ENCODE data around the gene DLD.

Gene DLD

DNA sequence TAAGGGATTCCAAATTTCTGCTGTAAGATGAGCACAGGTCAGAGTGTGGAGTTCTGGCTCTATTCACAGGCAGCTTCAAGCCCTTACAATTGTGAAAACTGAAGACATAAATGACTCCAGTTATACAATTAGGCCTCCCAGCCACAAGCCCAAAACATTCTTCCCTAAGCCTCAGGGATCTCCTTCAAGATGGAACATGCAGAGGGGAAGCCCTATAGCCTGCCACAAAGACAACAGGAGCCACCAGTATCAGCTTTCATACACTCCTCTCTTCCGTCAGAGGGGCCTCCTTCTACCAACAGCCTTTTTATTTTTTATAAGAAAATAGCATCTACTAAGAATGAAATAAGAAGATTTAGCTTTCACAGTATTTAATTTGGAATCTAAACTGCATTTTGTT, 46.5 kb downstream of the DLD start:
- DNase-seq (ENCODE audit: low read depth), result peak; percentile 87
- TF ChIP-seq, protein P1, sequence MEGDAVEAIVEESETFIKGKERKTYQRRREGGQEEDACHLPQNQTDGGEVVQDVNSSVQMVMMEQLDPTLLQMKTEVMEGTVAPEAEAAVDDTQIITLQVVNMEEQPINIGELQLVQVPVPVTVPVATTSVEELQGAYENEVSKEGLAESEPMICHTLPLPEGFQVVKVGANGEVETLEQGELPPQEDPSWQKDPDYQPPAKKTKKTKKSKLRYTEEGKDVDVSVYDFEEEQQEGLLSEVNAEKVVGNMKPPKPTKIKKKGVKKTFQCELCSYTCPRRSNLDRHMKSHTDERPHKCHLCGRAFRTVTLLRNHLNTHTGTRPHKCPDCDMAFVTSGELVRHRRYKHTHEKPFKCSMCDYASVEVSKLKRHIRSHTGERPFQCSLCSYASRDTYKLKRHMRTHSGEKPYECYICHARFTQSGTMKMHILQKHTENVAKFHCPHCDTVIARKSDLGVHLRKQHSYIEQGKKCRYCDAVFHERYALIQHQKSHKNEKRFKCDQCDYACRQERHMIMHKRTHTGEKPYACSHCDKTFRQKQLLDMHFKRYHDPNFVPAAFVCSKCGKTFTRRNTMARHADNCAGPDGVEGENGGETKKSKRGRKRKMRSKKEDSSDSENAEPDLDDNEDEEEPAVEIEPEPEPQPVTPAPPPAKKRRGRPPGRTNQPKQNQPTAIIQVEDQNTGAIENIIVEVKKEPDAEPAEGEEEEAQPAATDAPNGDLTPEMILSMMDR (IDR thresholded peaks at IDR 0.05; ENCODE audit: insufficient read depth, low read depth, low read length, missing control alignments), result no peak

DNA sequence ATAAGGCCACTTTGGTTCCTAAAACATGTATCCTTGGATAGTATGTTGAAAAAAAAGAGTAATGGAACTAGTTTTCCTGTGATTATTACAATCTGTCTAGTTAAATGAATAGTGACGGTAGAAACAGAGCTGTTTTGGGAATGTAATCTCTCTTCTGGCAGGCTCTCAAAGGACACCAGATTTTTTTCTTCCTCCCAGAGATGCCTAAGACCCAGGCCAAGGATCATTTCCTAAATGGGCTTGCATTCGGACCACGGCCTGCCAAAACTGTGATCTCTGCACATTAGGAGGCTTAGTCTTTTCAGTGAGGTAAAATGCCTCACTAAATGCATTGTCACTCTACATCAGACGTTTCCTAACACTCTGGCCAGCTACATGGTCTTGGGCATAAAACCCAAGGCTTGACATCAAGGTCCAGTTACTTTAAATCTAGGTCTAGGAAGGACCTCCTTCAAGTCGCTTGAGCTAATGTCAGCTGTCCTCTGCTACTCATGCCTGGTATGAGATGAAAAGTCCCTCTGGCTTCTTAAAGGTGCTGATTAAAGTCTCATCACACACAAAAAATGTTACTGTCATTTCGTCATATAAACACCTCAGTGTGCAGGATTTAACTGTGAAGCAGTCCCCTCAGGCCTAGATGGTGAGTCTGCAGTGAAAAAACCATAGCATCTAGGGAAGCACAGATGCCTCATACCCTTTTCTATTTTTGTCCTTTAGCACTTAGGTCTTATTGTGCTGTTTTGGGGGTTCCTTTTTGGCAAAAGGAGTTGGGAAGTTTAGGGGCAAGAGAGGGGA, 47.7 kb downstream of the DLD start:
- TF ChIP-seq, protein P1 (IDR thresholded peaks at IDR 0.05; ENCODE audit: insufficient read depth, low read depth, low read length, missing control alignments), result no peak
- peak; percentile 61 for DNase-seq (ENCODE audit: low read depth)
- no peak overlapping the region for H3K4me3 ChIP-seq (ENCODE audit: low read length)

More for the DNA sequence above, 46.5 kb downstream of the DLD start:
- H3K4me3 ChIP-seq (ENCODE audit: low read length), result no peak overlapping the region

DNA sequence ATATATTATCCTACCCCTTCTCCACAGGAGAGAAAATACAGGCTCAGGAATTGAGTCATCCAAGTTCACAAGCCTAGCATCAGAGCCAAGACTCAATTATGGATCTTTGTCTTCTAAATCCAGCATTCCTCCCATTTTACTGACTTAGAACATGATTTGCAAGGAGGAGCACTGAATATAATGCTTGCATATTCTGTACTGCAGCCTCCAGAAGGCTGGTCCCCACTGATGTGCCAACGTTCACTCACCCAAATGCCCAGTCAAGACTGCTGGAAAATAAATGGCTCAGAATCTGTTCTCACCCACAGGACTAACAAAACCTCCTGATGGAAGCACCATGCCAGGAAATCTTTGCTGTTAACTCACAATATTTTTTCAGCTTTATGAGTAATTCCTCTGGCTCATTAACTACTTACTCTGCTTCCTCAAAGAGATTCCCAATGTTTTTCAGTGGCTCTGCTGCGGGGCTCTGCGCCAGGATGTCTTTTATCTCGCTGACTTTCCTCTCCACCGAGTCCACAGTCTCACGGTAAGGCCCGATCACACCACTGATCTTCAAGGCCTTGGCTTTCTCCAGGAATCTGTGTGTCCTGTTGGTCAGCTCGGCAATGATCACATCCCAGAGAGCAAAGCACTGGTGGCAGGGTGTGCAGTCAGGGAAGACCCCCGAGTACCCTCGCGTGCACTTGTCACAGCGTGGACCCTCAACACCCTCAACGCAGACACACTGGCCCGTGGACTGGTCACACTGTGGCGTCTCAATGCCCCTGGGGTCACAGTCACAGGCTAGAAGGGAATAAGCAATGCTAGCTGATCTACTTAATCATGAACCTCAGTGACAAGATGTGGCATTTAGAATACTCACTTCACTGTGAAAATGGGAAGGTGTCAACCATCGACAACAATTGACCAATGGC, 48.8 kb downstream of the DLD start:
- TF ChIP-seq, protein P1 (IDR thresholded peaks at IDR 0.05; ENCODE audit: insufficient read depth, low read depth, low read length, missing control alignments), result no peak
- DNase-seq (ENCODE audit: low read depth), result peak; percentile 55
- no peak overlapping the region for H3K4me3 ChIP-seq (ENCODE audit: low read length)

DNA sequence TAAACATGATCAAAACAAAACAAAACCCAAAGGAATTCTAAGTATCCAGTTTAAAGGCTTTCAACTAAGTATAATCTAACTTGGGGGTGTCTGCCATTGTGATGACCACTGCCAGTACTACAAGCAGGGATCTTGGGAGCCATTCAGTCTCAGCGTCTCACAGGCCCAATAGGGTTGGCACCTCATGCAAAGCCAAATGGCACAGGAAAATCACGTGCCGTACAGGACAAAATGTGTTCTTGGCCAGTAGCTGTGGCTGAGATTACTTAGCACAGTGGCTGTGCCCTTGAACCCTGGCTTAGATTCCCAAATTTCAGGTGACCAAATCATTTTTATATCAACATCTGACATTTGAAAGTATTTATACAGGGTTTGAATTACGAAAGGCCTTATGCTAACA, 50.0 kb downstream of the DLD start:
- no peak for DNase-seq (ENCODE audit: low read depth)
- H3K4me3 ChIP-seq (ENCODE audit: low read length), result no peak overlapping the region
- TF ChIP-seq, protein P1 (IDR thresholded peaks at IDR 0.05; ENCODE audit: insufficient read depth, low read depth, low read length, missing control alignments), result no peak

DNA sequence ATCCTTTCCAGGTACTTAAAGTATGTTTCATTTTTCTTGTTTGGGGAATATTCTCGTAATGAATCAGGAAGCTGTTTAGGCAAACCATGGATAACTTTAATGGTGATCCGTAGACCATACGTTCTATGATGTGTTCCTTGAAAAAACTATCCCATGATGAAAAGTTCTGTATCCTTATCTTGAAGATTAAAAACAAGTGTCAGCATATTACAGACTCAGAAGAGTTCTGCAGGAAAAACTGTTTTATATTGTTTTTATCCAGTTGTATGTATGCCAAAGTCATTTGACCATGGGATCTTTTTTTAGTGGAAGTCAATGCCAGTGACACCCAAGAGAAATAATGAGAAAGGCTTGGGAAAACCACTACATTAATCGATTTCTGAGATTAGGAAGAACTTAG, 52.0 kb downstream of the DLD start:
- H3K4me3 ChIP-seq (ENCODE audit: low read length), result no peak overlapping the region
- TF ChIP-seq, protein P1 (IDR thresholded peaks at IDR 0.05; ENCODE audit: insufficient read depth, low read depth, low read length, missing control alignments), result no peak
- DNase-seq (ENCODE audit: low read depth), result no peak

DNA sequence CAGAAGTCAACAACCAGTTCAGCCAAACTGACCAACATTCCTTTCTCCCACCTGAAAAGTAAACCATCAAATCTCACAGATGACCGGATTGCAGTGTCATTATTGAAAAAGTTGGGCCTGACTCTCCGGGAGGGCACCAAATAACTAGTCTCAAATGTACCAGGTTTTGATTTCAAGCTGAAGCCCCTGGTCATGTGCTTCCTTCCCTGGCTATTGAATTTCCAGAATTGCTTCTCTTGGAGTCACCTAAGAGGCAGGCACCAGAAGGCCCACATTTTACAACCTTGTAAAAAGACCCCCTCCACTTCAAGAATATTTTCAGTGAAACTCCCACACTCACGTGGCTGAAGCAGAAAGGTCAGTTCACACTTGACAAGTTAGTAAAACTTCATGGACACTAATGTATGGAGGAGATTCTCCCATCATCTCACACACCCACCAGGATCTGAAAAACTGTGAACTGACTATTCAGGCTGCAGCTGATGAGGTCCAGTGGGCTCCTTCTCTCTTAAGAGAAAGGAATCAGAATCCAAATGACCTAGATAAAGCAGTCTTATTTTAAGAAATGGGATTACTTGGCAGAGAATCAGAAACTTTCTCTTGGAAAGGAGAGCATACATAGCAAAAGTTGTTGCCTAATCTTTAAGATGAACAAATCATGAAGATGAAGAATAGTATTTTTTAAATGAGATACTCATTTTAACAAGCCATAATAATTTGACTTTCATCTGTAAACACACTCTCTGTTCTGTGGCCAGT, 53.6 kb downstream of the DLD start:
- no peak for DNase-seq (ENCODE audit: low read depth)
- TF ChIP-seq, protein P1 (IDR thresholded peaks at IDR 0.05; ENCODE audit: insufficient read depth, low read depth, low read length, missing control alignments), result no peak
- no peak overlapping the region for H3K4me3 ChIP-seq (ENCODE audit: low read length)
